ENCODE data around the gene SNCG.
"Not testable (repeated sequence)": the region's sequence is repeated elsewhere in the genome, so short reads cannot be mapped to it uniquely, and the experiment has no call there.

DNA sequence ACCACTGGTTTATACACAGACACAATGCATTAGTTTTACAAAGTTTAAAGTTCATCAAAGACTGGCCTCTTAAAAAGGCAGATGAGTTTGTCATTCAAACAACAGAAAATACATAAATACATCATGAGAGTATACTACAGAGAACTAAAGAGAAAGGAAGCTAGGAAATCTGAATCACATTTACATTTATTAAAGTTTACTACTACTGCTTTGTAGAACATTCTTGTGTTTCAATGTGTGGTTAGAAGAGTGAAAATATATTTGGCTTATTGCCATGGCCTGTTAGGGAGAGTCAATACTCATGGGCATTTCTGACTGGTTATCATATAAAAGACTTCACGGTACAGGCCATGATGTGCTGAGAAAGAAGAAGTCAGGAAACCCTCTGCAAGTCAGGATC is 48.7 kb downstream of the SNCG start:
- TF ChIP-seq, protein P1, sequence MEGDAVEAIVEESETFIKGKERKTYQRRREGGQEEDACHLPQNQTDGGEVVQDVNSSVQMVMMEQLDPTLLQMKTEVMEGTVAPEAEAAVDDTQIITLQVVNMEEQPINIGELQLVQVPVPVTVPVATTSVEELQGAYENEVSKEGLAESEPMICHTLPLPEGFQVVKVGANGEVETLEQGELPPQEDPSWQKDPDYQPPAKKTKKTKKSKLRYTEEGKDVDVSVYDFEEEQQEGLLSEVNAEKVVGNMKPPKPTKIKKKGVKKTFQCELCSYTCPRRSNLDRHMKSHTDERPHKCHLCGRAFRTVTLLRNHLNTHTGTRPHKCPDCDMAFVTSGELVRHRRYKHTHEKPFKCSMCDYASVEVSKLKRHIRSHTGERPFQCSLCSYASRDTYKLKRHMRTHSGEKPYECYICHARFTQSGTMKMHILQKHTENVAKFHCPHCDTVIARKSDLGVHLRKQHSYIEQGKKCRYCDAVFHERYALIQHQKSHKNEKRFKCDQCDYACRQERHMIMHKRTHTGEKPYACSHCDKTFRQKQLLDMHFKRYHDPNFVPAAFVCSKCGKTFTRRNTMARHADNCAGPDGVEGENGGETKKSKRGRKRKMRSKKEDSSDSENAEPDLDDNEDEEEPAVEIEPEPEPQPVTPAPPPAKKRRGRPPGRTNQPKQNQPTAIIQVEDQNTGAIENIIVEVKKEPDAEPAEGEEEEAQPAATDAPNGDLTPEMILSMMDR (IDR thresholded peaks at IDR 0.05), result not testable (repeated sequence)
- not testable (repeated sequence) for TF ChIP-seq POLR2A (IDR thresholded peaks at IDR 0.05)

Data from breast epithelium (tissue), 3 donors.